ENCODE data around the gene HNF4A. TPM values are rescaled to one million over a fixed set of nuclear protein-coding genes. Genes with fewer than 3 reads are reported as not detected.

The HNF4A gene
- total RNA-seq: not detected in 2 replicates
- not detected for total RNA-seq (2013)
- not detected in 2 replicates for polyA plus RNA-seq
- not detected in 2 replicates for polyA minus RNA-seq

DNA sequence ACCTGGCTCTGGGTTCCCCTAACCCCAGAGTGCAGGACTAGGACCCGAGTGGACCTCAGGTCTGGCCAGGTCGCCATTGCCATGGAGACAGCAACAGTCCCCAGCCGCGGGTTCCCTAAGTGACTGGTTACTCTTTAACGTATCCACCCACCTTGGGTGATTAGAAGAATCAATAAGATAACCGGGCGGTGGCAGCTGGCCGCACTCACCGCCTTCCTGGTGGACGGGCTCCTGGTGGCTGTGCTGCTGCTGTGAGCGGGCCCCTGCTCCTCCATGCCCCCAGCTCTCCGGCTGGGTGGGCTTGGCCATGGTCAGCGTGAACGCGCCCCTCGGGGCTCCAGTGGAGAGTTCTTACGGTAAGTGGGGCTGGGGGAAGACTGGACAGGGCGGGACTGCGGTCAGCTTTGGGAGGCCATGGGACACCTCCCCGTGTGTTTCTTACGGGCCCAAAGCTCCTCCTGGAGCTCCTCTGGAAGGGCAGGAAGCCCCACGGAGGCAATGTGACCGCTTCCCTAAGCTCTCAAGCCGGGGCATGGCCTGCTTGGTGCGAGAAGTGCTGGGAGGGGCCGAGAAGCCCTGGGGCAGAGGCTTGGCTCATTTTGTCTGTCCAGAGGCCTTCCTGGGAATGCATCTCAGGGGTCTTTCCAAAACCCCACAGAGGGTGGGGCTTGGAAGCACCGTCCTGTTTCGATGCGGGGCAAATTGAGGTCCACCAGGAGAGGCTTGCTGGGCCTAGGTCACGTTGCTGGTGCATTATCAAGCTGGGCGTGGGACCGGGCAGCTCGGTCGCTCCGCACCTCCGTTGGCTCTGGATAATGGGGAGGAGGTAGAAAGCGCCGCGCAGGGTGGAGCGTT is at the start of gene HNF4A:
Gene HNF4A (plus strand): TSS at position 202 of the 855 bp plus-strand sequence. CDS start 106 bp downstream, at position 308.
- Histone ChIP-seq H3K4me3 (ENCODE audit: control extremely low read depth in 1 of 5, extremely low read depth in 1 of 5, insufficient read depth in 1 of 5, low read depth in 2 of 5, low read length in 4 of 5) (no peak within 1 kb of the TSS), H3K27ac (ENCODE audit: low read length in 2 of 2) (no peak within 1 kb of the TSS), H2AFZ (ENCODE audit: insufficient read depth, low read depth, low read length, poor library complexity, severe bottlenecking) (no peak within 1 kb of the TSS), H3K27me3 (replicated peaks in 1 of 4; ENCODE audit: control extremely low read depth in 1 of 4, control insufficient read depth in 3 of 4, insufficient read depth in 4 of 4, low read length in 3 of 4) (peaks cover 0 to 4% (median 2%) of the 10 kb centered on the region in 4 experiments), H3K9ac (ENCODE audit: low read length) (no peak within 1 kb of the TSS), H3K4me1 (ENCODE audit: control insufficient read depth in 2 of 2, insufficient read depth in 2 of 2, low read length in 2 of 2) (no peaks in the 10 kb centered on the region), H3K9me3 (ENCODE audit: control extremely low read depth in 1 of 3, control insufficient read depth in 2 of 3, insufficient read depth in 1 of 3, low read length in 2 of 3) (peaks cover 0 to 4% (median 0%) of the 10 kb centered on the region in 3 donors), H3K4me2 (replicated peaks; ENCODE audit: low read depth, low read length, poor library complexity, severe bottlenecking) (no peak within 1 kb of the TSS), H3K79me2 (ENCODE audit: control insufficient read depth, insufficient read depth, low read length) (no peaks in the 10 kb centered on the region), H3K36me3 (replicated peaks in 1 of 2; ENCODE audit: control extremely low read depth in 1 of 2, control insufficient read depth in 1 of 2, extremely low read depth in 1 of 2, insufficient read depth in 2 of 2, low read length in 1 of 2) (no peaks in the 10 kb centered on the region), H4K20me1 (ENCODE audit: control insufficient read depth, insufficient read depth, low read length, poor library complexity, severe bottlenecking) (no peaks in the 10 kb centered on the region)
- ATAC-seq (ENCODE audit: low read depth) (no peak), DNase-seq (no peak)
- Mint-ChIP-seq H3K4me1 (no peaks in the 10 kb centered on the region), H3K27ac (no peak within 1 kb of the TSS), H3K9me3 (ENCODE audit: insufficient read depth) (no peaks in the 10 kb centered on the region), H3K4me3 (no peak within 1 kb of the TSS), H3K27me3 (peaks cover 40% of the 10 kb centered on the region)
- ChIA-PET POLR2A (no interaction called here), CTCF (no interaction called here)
- intact Hi-C loops (cut with micrococcal nuclease): no loop called here
- TF ChIP-seq, protein P1, sequence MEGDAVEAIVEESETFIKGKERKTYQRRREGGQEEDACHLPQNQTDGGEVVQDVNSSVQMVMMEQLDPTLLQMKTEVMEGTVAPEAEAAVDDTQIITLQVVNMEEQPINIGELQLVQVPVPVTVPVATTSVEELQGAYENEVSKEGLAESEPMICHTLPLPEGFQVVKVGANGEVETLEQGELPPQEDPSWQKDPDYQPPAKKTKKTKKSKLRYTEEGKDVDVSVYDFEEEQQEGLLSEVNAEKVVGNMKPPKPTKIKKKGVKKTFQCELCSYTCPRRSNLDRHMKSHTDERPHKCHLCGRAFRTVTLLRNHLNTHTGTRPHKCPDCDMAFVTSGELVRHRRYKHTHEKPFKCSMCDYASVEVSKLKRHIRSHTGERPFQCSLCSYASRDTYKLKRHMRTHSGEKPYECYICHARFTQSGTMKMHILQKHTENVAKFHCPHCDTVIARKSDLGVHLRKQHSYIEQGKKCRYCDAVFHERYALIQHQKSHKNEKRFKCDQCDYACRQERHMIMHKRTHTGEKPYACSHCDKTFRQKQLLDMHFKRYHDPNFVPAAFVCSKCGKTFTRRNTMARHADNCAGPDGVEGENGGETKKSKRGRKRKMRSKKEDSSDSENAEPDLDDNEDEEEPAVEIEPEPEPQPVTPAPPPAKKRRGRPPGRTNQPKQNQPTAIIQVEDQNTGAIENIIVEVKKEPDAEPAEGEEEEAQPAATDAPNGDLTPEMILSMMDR (IDR thresholded peaks at IDR 0.05): no peak
- no peak for TF ChIP-seq EZH2 (IDR thresholded peaks at IDR 0.05; ENCODE audit: borderline replicate concordance, insufficient read depth, low read depth, low read length, poor library complexity, severe bottlenecking)
- WGBS (ENCODE audit: insufficient coverage): 88% methylated on average over 29 of the region's 40 CpGs

DNA sequence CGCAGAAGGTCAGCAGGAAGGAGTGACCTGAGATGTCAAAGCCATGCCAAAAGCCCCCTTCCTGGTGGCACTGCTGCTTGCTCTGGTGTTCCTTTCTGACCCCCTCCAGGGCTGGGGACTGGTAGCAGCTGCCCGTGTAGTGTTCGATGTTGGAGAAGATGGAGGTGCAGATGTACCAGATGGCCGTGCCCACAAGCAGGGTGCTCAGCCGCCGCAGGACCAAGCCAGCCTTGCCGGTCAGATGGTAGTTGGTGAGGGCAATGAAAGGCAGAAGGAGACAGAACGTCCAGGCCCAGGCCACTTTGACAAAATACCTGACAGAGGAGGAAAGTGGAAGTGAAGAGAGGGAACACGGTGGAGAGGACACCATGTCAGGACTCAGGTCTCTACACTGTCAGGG is 48.6 kb upstream of the HNF4A start:
- peaks cover 10 to 16% of the 10 kb centered on the region in 2 donors for H3K4me1 ChIP-seq (ENCODE audit: control insufficient read depth in 2 of 2, insufficient read depth in 2 of 2, low read length in 2 of 2)
- no peaks in the 10 kb centered on the region for H3K9me3 ChIP-seq (ENCODE audit: control extremely low read depth in 1 of 3, control insufficient read depth in 2 of 3, insufficient read depth in 1 of 3, low read length in 2 of 3)
- WGBS (ENCODE audit: insufficient coverage): 97% methylated on average over 8 of the region's 9 CpGs
- H3K79me2 ChIP-seq (ENCODE audit: control insufficient read depth, insufficient read depth, low read length): peaks cover 31% of the 10 kb centered on the region
- ATAC-seq (ENCODE audit: low read depth) (no peak), DNase-seq (no peak)
- no peaks in the 10 kb centered on the region for H4K20me1 ChIP-seq (ENCODE audit: control insufficient read depth, insufficient read depth, low read length, poor library complexity, severe bottlenecking)
- H3K4me2 ChIP-seq (replicated peaks; ENCODE audit: low read depth, low read length, poor library complexity, severe bottlenecking): no peak overlapping the region
- Mint-ChIP-seq H3K4me3 (no peak overlapping the region), H3K9me3 (ENCODE audit: insufficient read depth) (no peaks in the 10 kb centered on the region), H3K27ac (no peak overlapping the region), H3K27me3 (peaks cover 5% of the 10 kb centered on the region), H3K4me1 (peaks cover 22% of the 10 kb centered on the region)
- intact Hi-C loops (cut with micrococcal nuclease): no loop called here
- TF ChIP-seq EZH2 (IDR thresholded peaks at IDR 0.05; ENCODE audit: borderline replicate concordance, insufficient read depth, low read depth, low read length, poor library complexity, severe bottlenecking): no peak
- TF ChIP-seq, protein P1 (IDR thresholded peaks at IDR 0.05): no peak
- no peaks in the 10 kb centered on the region for H3K27me3 ChIP-seq (replicated peaks in 1 of 4; ENCODE audit: control extremely low read depth in 1 of 4, control insufficient read depth in 3 of 4, insufficient read depth in 4 of 4, low read length in 3 of 4)
- CTCF ChIA-PET: no interaction called here
- H3K27ac ChIP-seq (ENCODE audit: low read length in 2 of 2): no peak overlapping the region
- H3K36me3 ChIP-seq (replicated peaks in 1 of 2; ENCODE audit: control extremely low read depth in 1 of 2, control insufficient read depth in 1 of 2, extremely low read depth in 1 of 2, insufficient read depth in 2 of 2, low read length in 1 of 2): peaks cover 0 to 4% of the 10 kb centered on the region in 2 experiments
- H3K4me3 ChIP-seq (ENCODE audit: control extremely low read depth in 1 of 5, extremely low read depth in 1 of 5, insufficient read depth in 1 of 5, low read depth in 2 of 5, low read length in 4 of 5): no peak overlapping the region
- POLR2A ChIA-PET: no interaction called here
- no peak overlapping the region for H3K9ac ChIP-seq (ENCODE audit: low read length)
- H2AFZ ChIP-seq (ENCODE audit: insufficient read depth, low read depth, low read length, poor library complexity, severe bottlenecking): no peak overlapping the region

Data from B cell (primary cell).